Fibroblast of skin of scalp (primary cell): ENCODE results near the gene DLGAP5. TPM values are rescaled to one million over a fixed set of nuclear protein-coding genes. Genes with fewer than 3 reads are reported as not detected.

Source experiments
- DNase-seq: peaks from one replicate; pipeline ENCODE4 v3.0.0-alpha.2; 2013
- polyA plus RNA-seq, 2 experiments: library from polyadenylated mRNA; unstranded; fragments of 120-200 nt; gene quantifications; one replicate each; pipeline ENCODE4 v1.2.1, GENCODE V29; 2013; ENCODE audit not compliant: insufficient read length in 2 of 2

Gene DLGAP5, protein sequence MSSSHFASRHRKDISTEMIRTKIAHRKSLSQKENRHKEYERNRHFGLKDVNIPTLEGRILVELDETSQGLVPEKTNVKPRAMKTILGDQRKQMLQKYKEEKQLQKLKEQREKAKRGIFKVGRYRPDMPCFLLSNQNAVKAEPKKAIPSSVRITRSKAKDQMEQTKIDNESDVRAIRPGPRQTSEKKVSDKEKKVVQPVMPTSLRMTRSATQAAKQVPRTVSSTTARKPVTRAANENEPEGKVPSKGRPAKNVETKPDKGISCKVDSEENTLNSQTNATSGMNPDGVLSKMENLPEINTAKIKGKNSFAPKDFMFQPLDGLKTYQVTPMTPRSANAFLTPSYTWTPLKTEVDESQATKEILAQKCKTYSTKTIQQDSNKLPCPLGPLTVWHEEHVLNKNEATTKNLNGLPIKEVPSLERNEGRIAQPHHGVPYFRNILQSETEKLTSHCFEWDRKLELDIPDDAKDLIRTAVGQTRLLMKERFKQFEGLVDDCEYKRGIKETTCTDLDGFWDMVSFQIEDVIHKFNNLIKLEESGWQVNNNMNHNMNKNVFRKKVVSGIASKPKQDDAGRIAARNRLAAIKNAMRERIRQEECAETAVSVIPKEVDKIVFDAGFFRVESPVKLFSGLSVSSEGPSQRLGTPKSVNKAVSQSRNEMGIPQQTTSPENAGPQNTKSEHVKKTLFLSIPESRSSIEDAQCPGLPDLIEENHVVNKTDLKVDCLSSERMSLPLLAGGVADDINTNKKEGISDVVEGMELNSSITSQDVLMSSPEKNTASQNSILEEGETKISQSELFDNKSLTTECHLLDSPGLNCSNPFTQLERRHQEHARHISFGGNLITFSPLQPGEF
- 25.0 TPM for polyA plus RNA-seq (2013, experiment 1 of 2; ENCODE audit: insufficient read length)
- polyA plus RNA-seq (2013, experiment 2 of 2; ENCODE audit: insufficient read length) = 25.6 TPM

- peak; percentile 96 for DNase-seq
Measured at GRCh38 chr14:55191203-55192053, at the start of gene DLGAP5. Gene DLGAP5, minus strand, starts transcription at chr14:55191585. Its CDS starts 2,406 bp downstream, at chr14:55189179.

DNA sequence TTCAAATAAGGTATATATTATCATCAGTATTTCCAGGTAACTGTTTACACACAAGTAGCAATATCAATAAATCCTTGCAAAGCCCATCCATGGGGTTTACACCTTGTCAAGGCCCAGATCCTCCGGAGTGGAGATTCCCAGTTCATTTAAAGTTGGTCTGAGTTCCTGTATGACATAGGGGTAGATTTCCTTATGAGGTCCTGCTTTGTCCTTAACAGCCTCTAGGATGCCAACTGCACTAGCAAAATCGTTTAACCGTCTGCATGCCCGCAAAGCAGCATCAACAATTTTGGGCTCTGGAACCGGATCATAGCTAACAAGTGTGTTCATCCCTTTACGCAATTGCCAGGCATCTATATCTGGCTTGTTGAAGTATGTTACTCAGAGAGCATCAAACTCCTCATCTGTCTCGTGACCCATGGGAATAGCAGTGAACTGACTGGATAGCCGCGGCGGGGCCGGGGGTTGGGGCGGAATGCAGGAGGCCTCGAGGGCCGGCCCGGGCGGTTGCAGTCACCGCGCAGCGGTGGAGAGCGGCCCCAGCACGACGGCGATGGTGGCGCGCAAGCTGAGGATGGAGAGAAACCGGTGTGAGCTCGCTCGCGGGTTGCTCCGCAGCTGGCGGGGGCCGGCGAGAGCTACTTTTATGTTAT is 49.3 kb upstream of the DLGAP5 start:
- peak; percentile 70 for DNase-seq

- DNase-seq = no peak
Measured at GRCh38 chr14:55239320-55239719, 47.9 kb upstream of the DLGAP5 start.

- DNase-seq = peak; percentile 22
Measured at GRCh38 chr14:55238019-55238680, 46.8 kb upstream of the DLGAP5 start.

GRCh38 chr14:55233591-55233990 is 42.2 kb upstream of the DLGAP5 start:
- DNase-seq = no peak

GRCh38 chr14:55228261-55228660 is 36.9 kb upstream of the DLGAP5 start:
- DNase-seq = no peak

- DNase-seq = no peak
Measured at GRCh38 chr14:55223364-55223763, 32.0 kb upstream of the DLGAP5 start.

GRCh38 chr14:55221968-55222367 is 30.6 kb upstream of the DLGAP5 start:
- no peak for DNase-seq

DNA sequence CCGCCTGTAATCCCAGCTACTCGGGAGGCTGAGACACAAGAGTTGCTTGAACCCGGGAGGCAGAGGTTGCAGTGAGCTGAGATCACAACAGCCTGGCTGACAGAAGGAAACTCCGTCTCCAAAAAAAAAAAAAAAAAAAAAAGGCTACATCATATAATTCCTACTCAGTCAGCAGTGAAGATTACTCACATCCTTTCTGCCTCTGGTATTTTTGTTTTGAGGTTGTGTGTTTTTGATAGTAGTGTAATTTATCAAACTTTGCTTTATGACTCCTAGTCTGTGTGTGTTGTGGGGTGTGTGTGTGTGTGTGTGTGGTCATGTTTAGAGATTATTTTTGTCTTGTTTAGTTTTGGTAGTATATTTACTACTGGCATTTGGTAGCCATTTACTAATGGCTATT is 29.8 kb upstream of the DLGAP5 start:
- peak; percentile 38 for DNase-seq

- no peak for DNase-seq
Measured at GRCh38 chr14:55220230-55220629, 28.8 kb upstream of the DLGAP5 start.

DNA sequence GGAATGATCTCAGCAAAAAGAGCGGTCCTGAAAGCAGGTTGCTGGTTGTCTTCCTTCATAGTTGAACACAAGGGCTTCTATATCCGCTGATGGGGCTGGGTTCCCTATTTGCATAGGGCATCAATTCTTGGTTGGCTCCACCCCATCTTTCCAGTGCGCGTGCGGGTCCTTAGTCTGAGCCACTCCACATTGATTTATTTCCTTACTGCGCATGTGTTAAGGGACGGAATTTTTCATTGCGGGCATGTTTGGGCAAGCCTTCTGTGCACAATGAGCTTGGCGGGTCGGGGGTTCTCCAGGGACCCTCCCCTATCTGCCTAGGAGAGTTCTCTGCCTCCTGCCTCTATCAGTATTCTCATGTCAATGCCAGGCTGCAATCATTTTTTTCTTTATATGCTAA is 21.2 kb upstream of the DLGAP5 start:
- DNase-seq = no peak

GRCh38 chr14:55207832-55208231 is 16.4 kb upstream of the DLGAP5 start:
- no peak for DNase-seq

GRCh38 chr14:55206175-55206693 is 14.8 kb upstream of the DLGAP5 start:
- DNase-seq = no peak

DNA sequence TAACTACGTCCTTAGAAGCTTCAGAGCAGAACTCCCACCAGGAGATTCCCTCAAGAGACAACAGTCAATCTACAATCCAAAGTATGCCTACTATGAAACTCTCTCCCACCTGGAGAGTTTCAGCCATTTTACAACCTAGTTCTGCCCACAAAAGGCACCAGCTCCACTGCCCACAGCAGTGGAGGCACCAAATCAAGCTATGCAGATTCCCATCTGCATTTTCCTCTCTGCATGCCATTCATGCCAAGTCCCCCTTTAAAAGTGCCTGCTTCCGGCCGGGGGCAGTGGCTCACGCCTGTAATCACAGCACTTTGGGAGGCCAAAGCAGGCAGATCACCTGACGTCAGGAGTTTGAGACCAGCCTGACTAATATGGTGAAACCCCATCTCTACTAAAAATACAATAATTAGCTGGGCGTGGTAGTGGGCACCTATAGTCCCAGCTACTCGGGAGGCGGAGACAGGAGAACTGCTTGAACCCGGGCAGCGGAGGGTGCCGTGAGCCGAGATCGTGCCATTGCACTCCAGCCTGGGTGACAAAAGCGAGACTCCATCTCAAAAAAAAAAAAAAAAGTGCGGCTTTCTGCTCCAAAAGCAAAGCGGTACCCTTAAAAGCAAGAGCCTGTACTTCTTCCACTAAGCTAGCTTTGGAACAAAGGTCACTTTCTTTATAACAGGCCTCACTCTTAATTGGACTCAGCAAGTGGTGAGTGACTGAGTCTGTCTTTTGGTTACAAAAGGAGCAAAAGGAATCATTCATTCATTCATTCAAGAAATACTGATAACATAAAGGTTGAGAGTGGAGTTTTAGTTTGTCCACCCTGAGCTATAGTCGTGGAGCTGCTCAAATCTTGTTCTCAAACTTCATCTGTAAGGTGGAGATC is 10.1 kb upstream of the DLGAP5 start:
- no peak for DNase-seq

DNA sequence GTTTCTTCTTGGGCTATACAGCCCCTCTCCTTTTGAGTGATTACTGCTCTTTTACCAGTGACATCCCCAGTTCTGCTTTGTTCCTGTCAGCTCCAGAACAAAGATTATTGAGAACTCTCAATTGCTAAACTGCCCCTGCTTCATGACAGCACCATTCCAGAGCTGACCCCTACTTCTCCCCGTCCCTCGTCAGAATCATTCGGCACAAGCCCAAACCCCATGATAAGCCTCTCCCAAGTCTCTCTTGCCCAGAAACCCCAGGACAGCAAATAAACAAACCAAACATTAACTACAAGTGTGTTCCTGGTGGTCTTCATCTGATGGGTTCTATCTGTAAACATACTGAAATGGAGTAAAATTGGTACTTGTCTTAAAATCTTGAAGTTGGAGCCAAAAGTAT is 9.3 kb upstream of the DLGAP5 start:
- no peak for DNase-seq

- DNase-seq = no peak
Measured at GRCh38 chr14:55198749-55199148, 7.4 kb upstream of the DLGAP5 start.

DNA sequence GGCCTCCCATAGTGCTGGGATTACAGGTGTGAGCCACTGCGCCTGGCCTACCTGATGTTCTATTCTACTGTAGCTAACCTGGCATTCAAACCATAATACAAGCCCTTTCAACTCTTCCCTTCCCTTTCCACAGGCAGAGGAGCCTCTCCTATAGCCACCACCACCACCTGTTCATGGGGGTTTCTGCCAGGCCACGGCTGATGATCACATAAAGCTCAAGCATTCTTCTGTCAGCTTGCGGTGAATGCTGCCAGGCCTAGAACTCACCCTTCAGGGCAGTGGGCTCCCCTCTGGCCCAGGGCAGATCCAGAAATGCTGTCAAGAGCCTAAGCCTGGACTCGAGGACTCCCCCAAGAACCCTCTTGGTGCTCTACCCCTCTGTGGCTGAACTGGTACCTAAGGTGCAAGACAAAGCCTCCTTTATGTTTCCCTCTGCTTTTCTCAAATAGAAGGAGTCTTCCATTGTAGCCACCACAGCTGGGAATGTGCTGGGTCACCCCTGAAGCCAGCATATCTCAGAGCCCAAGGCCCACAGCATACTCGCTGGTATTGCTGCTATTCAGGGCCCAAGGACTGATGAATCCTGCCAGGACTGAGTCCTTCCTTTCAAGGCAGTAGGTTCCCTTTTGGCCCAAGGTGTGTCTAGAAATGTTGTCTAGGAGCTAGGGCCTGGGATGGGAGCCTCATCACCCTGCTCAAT is 3.4 kb upstream of the DLGAP5 start:
- DNase-seq = no peak

DNA sequence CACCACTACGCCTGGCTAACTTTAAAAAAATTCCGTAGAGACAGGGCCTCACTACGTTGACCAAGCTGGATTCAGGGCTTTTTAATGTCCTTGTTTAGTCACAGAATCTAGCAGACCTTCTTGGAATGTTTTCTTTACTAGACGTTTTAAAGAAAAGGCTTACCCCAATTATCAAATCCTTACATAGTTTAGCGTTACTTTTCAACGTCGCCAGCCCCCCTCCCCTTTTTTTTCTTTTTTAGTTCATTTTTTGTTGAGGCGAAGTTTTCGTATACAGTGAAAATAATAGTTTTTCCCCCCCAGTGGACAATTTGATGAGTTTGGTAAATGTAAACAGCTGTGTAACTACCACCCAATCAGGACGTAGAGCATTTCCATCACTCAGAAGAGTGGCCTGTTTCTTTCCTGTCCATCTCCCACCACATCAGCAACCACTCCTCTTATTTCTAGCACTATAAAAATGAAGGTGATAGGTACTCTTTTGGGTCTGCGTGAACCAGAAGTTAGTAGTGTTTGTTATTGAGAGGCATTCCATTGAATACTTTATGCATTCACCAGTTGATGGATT is 753 bp upstream of the DLGAP5 start:
- DNase-seq = peak; percentile 17

DNA sequence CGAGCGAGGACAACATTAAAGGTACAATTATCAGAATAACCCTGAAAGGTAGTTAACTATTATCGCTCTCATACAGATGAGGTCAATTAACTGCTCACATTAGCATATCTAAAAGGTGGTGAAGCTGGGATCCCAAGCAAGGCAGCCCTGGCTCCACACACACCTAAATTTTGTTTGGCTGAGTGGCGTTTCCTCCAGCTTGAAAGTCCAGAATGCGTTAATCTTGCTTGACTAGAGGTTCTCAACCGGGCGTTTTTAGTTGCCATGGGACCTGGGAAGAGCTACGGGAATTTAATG is 531 bp downstream of the DLGAP5 start:
- DNase-seq = no peak
